Astrocyte (in vitro differentiated cells and primary cell): ENCODE data around the gene POLN. TPM values are rescaled to one million over a fixed set of nuclear protein-coding genes. Genes with fewer than 3 reads are reported as not detected.

ENCODE experiments used
- DNase-seq: peaks from one replicate; pipeline ENCODE4 v3.0.0-alpha.2; 2010; ENCODE audit warnings: low read depth
- FAIRE-seq: peaks from 2 replicates; lab custom pipeline; 2011; peaks lifted over from hg19 to GRCh38; lab: Jason Lieb, UNC
- H2AFZ ChIP-seq: 2 replicates; pipeline ENCODE4 v1.6.0; 2012; ENCODE audit warnings: low read depth, low read length, inconsistent platforms
- H3K27ac ChIP-seq: 2 replicates; pipeline ENCODE4 v1.5.1; 2011; ENCODE audit warnings: low read depth, low read length, inconsistent platforms
- H3K27me3 ChIP-seq: 2 replicates; pipeline ENCODE4 v1.6.0; 2011; ENCODE audit warnings: low read length, inconsistent platforms; ENCODE audit not compliant: insufficient read depth
- H3K36me3 ChIP-seq: 2 replicates; pipeline ENCODE4 v1.5.1; 2011; ENCODE audit warnings: low read length, inconsistent platforms; ENCODE audit not compliant: insufficient read depth
- H3K4me1 ChIP-seq: 2 replicates; pipeline ENCODE4 v1.5.1; 2011; ENCODE audit warnings: low read length, inconsistent platforms; ENCODE audit not compliant: insufficient read depth
- H3K4me2 ChIP-seq: 2 replicates; pipeline ENCODE4 v1.6.0; 2012; ENCODE audit warnings: low read length, inconsistent platforms
- H3K4me3 ChIP-seq: 2 replicates; pipeline ENCODE4 v1.5.1; 2011; ENCODE audit warnings: low read depth, mild to moderate bottlenecking, low read length, inconsistent platforms; ENCODE audit not compliant: insufficient read depth
- H3K79me2 ChIP-seq: 2 replicates; pipeline ENCODE4 v1.6.0; 2012; ENCODE audit warnings: mild to moderate bottlenecking, low read length, inconsistent platforms; ENCODE audit not compliant: insufficient read depth
- H3K9ac ChIP-seq: 2 replicates; pipeline ENCODE4 v1.6.0; 2012; ENCODE audit warnings: mild to moderate bottlenecking, low read length, inconsistent platforms
- H3K9me3 ChIP-seq: 2 replicates; pipeline ENCODE4 v1.5.1; 2012; ENCODE audit warnings: low read depth, mild to moderate bottlenecking, low read length, inconsistent platforms; ENCODE audit not compliant: insufficient read depth
- H4K20me1 ChIP-seq: 2 replicates; pipeline ENCODE4 v1.6.0; 2012; ENCODE audit warnings: low read length, inconsistent platforms; ENCODE audit not compliant: insufficient read depth
- H3K27ac Mint-ChIP-seq: one replicate; pipeline ENCODE4 v1.8.0; 2021; ENCODE audit warnings: mild to moderate bottlenecking, mixed read lengths; ENCODE audit not compliant: unreplicated experiment
- H3K27me3 Mint-ChIP-seq: one replicate; pipeline ENCODE4 v1.8.0; 2021; ENCODE audit warnings: low read depth, mixed read lengths; ENCODE audit not compliant: unreplicated experiment
- H3K36me3 Mint-ChIP-seq: one replicate; pipeline ENCODE4 v1.8.0; 2021; ENCODE audit warnings: low read depth, mixed read lengths; ENCODE audit not compliant: unreplicated experiment
- H3K4me1 Mint-ChIP-seq: one replicate; pipeline ENCODE4 v1.8.0; 2021; ENCODE audit warnings: low read depth, mixed read lengths; ENCODE audit not compliant: unreplicated experiment
- H3K4me3 Mint-ChIP-seq: one replicate; pipeline ENCODE4 v1.8.0; 2021; ENCODE audit warnings: mild to moderate bottlenecking, moderate library complexity, mixed read lengths; ENCODE audit not compliant: unreplicated experiment
- H3K9me3 Mint-ChIP-seq: one replicate; pipeline ENCODE4 v1.8.0; 2021; ENCODE audit warnings: mild to moderate bottlenecking, mixed read lengths; ENCODE audit not compliant: unreplicated experiment
- CTCF ChIP-seq: IDR thresholded peaks from 2 replicates; pipeline ENCODE4 v1.5.1; 2011; ENCODE audit warnings: low read depth, mild to moderate bottlenecking, inconsistent platforms, low read length, moderate library complexity; ENCODE audit not compliant: insufficient read depth
- EZH2 ChIP-seq: IDR thresholded peaks from 2 replicates; pipeline ENCODE4 v1.6.1; 2012; ENCODE audit warnings: mild to moderate bottlenecking, low read length, inconsistent platforms; ENCODE audit not compliant: insufficient read depth
- total RNA-seq: library from RNA; stranded (reverse); gene quantifications from 2 replicates; pipeline ENCODE4 v1.2.1, GENCODE V29; 2021

POLN gene
- total RNA-seq, 1 donor from 2014 or later = 3.1 TPM

- Histone ChIP-seq H4K20me1 (no peaks in the 10 kb centered on the region), H3K4me2 (no peak overlapping the region), H3K79me2 (no peaks in the 10 kb centered on the region), H2AFZ (no peak overlapping the region), H3K36me3 (no peaks in the 10 kb centered on the region), H3K9ac (no peak overlapping the region), H3K9me3 (no peaks in the 10 kb centered on the region), H3K27me3 (no peaks in the 10 kb centered on the region), H3K4me1 (no peaks in the 10 kb centered on the region), H3K27ac (no peak overlapping the region), H3K4me3 (no peak overlapping the region)
- Mint-ChIP-seq H3K36me3 (peaks cover 6% of the 10 kb centered on the region), H3K4me1 (peaks cover 4% of the 10 kb centered on the region), H3K9me3 (no peaks in the 10 kb centered on the region), H3K27ac (no peak overlapping the region), H3K4me3 (no peak overlapping the region), H3K27me3 (peaks cover 47% of the 10 kb centered on the region)
- FAIRE-seq (no peak), DNase-seq (no peak)
- no peak for TF ChIP-seq CTCF
- TF ChIP-seq EZH2 = no peak
These were observed 161.3 kb downstream of the POLN start for GRCh38 chr4:2080429-2081300.

- no peak overlapping the region for H3K9ac ChIP-seq
- no peak overlapping the region for H3K4me3 Mint-ChIP-seq
- FAIRE-seq (no peak), DNase-seq (no peak)
- no peak overlapping the region for H3K27ac ChIP-seq
- no peak overlapping the region for H2AFZ ChIP-seq
- TF ChIP-seq CTCF (no peak), EZH2 (no peak)
- no peaks in the 10 kb centered on the region for H4K20me1 ChIP-seq
- H3K27me3 Mint-ChIP-seq = peaks cover 52% of the 10 kb centered on the region
- H3K79me2 ChIP-seq = no peaks in the 10 kb centered on the region
- H3K27ac Mint-ChIP-seq = no peak overlapping the region
- H3K4me3 ChIP-seq = no peak overlapping the region
- no peaks in the 10 kb centered on the region for H3K36me3 ChIP-seq
- peaks cover 6% of the 10 kb centered on the region for H3K36me3 Mint-ChIP-seq
- H3K4me2 ChIP-seq = no peak overlapping the region
- no peaks in the 10 kb centered on the region for H3K9me3 ChIP-seq
- H3K4me1 Mint-ChIP-seq = peaks cover 4% of the 10 kb centered on the region
- H3K27me3 ChIP-seq = no peaks in the 10 kb centered on the region
- no peaks in the 10 kb centered on the region for H3K9me3 Mint-ChIP-seq
- H3K4me1 ChIP-seq = no peaks in the 10 kb centered on the region
These were observed 162.0 kb downstream of the POLN start for GRCh38 chr4:2079926-2080325.

- no peak for FAIRE-seq
- TF ChIP-seq CTCF (no peak), EZH2 (no peak)
These were observed 162.9 kb downstream of the POLN start for GRCh38 chr4:2079006-2079405.

More at GRCh38 chr4:2079006-2079405, 162.9 kb downstream of the POLN start:
- Mint-ChIP-seq H3K36me3 (peaks cover 5% of the 10 kb centered on the region), H3K27ac (no peak overlapping the region), H3K27me3 (peaks cover 50% of the 10 kb centered on the region), H3K9me3 (no peaks in the 10 kb centered on the region), H3K4me1 (peaks cover 2% of the 10 kb centered on the region), H3K4me3 (no peak overlapping the region)
- H3K79me2 ChIP-seq = no peaks in the 10 kb centered on the region
- H3K4me2 ChIP-seq = no peak overlapping the region
- H3K36me3 ChIP-seq = no peaks in the 10 kb centered on the region
- no peak overlapping the region for H2AFZ ChIP-seq
- H4K20me1 ChIP-seq = no peaks in the 10 kb centered on the region
- H3K9ac ChIP-seq = no peak overlapping the region
- H3K27me3 ChIP-seq = no peaks in the 10 kb centered on the region
- H3K4me1 ChIP-seq = no peaks in the 10 kb centered on the region
- DNase-seq = no peak
- H3K9me3 ChIP-seq = no peaks in the 10 kb centered on the region
- no peak overlapping the region for H3K27ac ChIP-seq
- no peak overlapping the region for H3K4me3 ChIP-seq
